HepG2 (cell line): ENCODE data around the gene HLA-DRB5. TPM values are rescaled to one million over a fixed set of nuclear protein-coding genes. Genes with fewer than 3 reads are reported as not detected.
A peak's percentile ranks its signal among the peaks of the same experiment; 100 is the strongest.

Source experiments
- ATAC-seq: fragments of 200-7000 bp; cut with Tn5 transposase; 3 replicates; pipeline ENCODE4 v1.9.1; 2020; ENCODE audit warnings: mild to moderate bottlenecking, moderate library complexity
- BruUV-seq: library from RNA; stranded (reverse); fragments of 400-500 nt; replicated peaks from 2 replicates; lab custom pipeline; 2021; lab: Mats Ljungman, UMichigan
- CTCF ChIA-PET: fragments of 300-600 bp; formaldehyde crosslinking; extraction: SDS; loops from one replicate; lab custom pipeline; 2021; ENCODE audit warnings: low total read pairs, inconsistent platforms, low intra/inter-chr PET ratio; lab: Yijun Ruan, JAX
- POLR2A ChIA-PET: fragments of 350-600 bp; sonication (Branson Sonifier 250); formaldehyde crosslinking; loops from one replicate; lab custom pipeline; 2020; ENCODE audit warnings: antibody characterized with exemption, inconsistent platforms; lab: Yijun Ruan, JAX
- DNase-seq: peaks from one replicate; pipeline ENCODE4 v3.0.0-alpha.2; 2015; ENCODE audit warnings: low spot score
- FAIRE-seq: peaks from 3 replicates; lab custom pipeline; 2011; peaks lifted over from hg19 to GRCh38; lab: Jason Lieb, UNC
- H2AFZ ChIP-seq: one replicate; pipeline ENCODE4 v1.6.1; 2011; ENCODE audit warnings: low read length, inconsistent platforms
- H3K27ac ChIP-seq: fragments of 300-600 bp; 3 replicates; pipeline ENCODE4 v1.8.0; 2011; ENCODE audit warnings: mixed run types, mild to moderate bottlenecking, mixed read lengths, low read length, inconsistent platforms; ENCODE audit not compliant: insufficient read depth; ENCODE audit errors: extremely low read length
- H3K27me3 ChIP-seq, 2 experiments: fragments of 200-600 bp in 1 of 2; 2 replicates in 1 of 2; 3 replicates in 1 of 2; pipeline versions ENCODE4 v1.6.0 to v1.8.0; 2011; ENCODE audit warnings: low read length in 2 of 2, mild to moderate bottlenecking in 2 of 2, moderate library complexity in 2 of 2, inconsistent platforms in 1 of 2; ENCODE audit not compliant: insufficient read depth in 2 of 2, control insufficient read depth in 1 of 2
- H3K36me3 ChIP-seq, 2 experiments: fragments of 200-600 bp in 1 of 2; replicated peaks in 1 of 2; 2 replicates in 1 of 2; 3 replicates in 1 of 2; pipeline versions ENCODE4 v1.5.1 to v1.8.0; 2011; ENCODE audit warnings: low read length in 2 of 2, inconsistent platforms in 1 of 2; ENCODE audit not compliant: insufficient read depth in 2 of 2, control insufficient read depth in 1 of 2
- H3K4me1 ChIP-seq: 2 replicates; pipeline ENCODE4 v1.5.1; 2012; ENCODE audit warnings: low read length, inconsistent platforms; ENCODE audit not compliant: insufficient read depth
- H3K4me2 ChIP-seq: 2 replicates; pipeline ENCODE4 v1.6.0; 2011; ENCODE audit warnings: low read depth, low read length, inconsistent platforms
- H3K4me3 ChIP-seq, 3 experiments: fragments of 200-600 bp in 1 of 3; sonication (generic), shearing (Covaris generic) in 1 of 3; replicated peaks in 1 of 3; 2 replicates each; pipeline ENCODE4 v1.5.1; 2011 to 2016; ENCODE audit warnings: low read length in 3 of 3, inconsistent platforms in 2 of 3, low read depth in 2 of 3, mild to moderate bottlenecking in 2 of 3, control low read depth in 1 of 3, mixed read lengths in 1 of 3; ENCODE audit not compliant: insufficient read depth in 1 of 3
- H3K79me2 ChIP-seq: one replicate; pipeline ENCODE4 v1.6.1; 2011; ENCODE audit warnings: low read length, inconsistent platforms; ENCODE audit not compliant: insufficient read depth
- H3K9ac ChIP-seq: 2 replicates; pipeline ENCODE4 v1.6.0; 2011; ENCODE audit warnings: mild to moderate bottlenecking, low read depth, low read length, inconsistent platforms; ENCODE audit not compliant: insufficient read depth
- H3K9me3 ChIP-seq: 2 replicates; pipeline ENCODE4 v1.5.1; 2012; ENCODE audit warnings: mild to moderate bottlenecking, low read length
- H4K20me1 ChIP-seq: 2 replicates; pipeline ENCODE4 v1.6.0; 2011; ENCODE audit warnings: inconsistent platforms, mild to moderate bottlenecking, low read length, moderate library complexity; ENCODE audit not compliant: insufficient read depth
- TFAP4 ChIP-seq: sonication (generic); IDR thresholded peaks from 2 replicates; pipeline ENCODE4 v1.6.1; 2016; ENCODE audit warnings: low read depth, borderline replicate concordance
- ZBTB26 ChIP-seq: IDR thresholded peaks from 2 replicates; pipeline ENCODE4 v1.6.1; 2016; ENCODE audit warnings: missing compliant biosample characterization, missing genetic modification reagents, borderline replicate concordance
- ZBTB38 ChIP-seq: sonication (generic); formaldehyde crosslinking; IDR thresholded peaks from 2 replicates; pipeline ENCODE4 v1.5.1; 2020; ENCODE audit warnings: mild to moderate bottlenecking, missing genetic modification reagents
- ZNF44 ChIP-seq: sonication (generic); formaldehyde crosslinking; IDR thresholded peaks from 2 replicates; pipeline ENCODE4 v1.5.1; 2020; ENCODE audit warnings: mild to moderate bottlenecking, missing genetic modification reagents
- WGBS: methylation state at CpG from one replicate; pipeline ENCODE4 v1.1.6; 2017; ENCODE audit warnings: low lambda C conversion rate; 5-methylcytosine and 5-hydroxymethylcytosine counted together
- in situ Hi-C: cut with HindIII; loops from 2 replicates; pipeline ENCODE4 v1.10.0; 2017; ENCODE audit warnings: low pct_unique_long_range_greater_than_20kb; ENCODE audit not compliant: extremely low pct_ligation_motif_present
- intact Hi-C: fragments of 100-400 bp; cut with micrococcal nuclease; formaldehyde crosslinking; loops from one replicate; pipeline ENCODE4 v1.10.0; 2022; ENCODE audit not compliant: unreplicated experiment
- polyA plus RNA-seq, 8 experiments: library from polyadenylated mRNA; depleted of rRNA in 3 of 8; stranded (reverse) in 7 of 8; unstranded in 1 of 8; fragments of >200 nt; fragmentation: Illumina TruSeq in 4 of 8; extraction: Trizol in 4 of 8; gene quantifications; 2 replicates each; pipeline versions ENCODE4 v1.2.1 to v1.2.3, GENCODE V29; 2011 to 2016; ENCODE audit warnings: low read depth in 4 of 8, missing spikeins in 1 of 8, mixed read lengths in 1 of 8; ENCODE audit not compliant: insufficient read depth in 1 of 8
- total RNA-seq, 5 experiments: library from RNA; depleted of rRNA; stranded (reverse); fragments of >200 nt; fragmentation: Illumina TruSeq; extraction: Trizol; gene quantifications; 2 replicates each; pipeline ENCODE4 v1.2.3, GENCODE V29; 2016; ENCODE audit warnings: low read depth in 1 of 5

Gene HLA-DRB5
- total and polyA plus RNA-seq, 2 of the 13 experiments (the other 11 are each of a cell fraction or from before 2014, with no cell fraction given): not detected

- POLR2A ChIA-PET: no interaction called here
- TF ChIP-seq ZBTB26 (0 out of 2 replicates have a peak, but pooled peaks have one; percentile 78), ZBTB38 (CRISPR knock-in tag) (no peak), ZNF44 (CRISPR knock-in tag) (no peak), TFAP4 (no peak)
- BruUV-seq: no TSS peak
Observed at GRCh38 chr6:32554116-32554965, 24.3 kb upstream of the HLA-DRB5 start.

More at GRCh38 chr6:32554116-32554965, 24.3 kb upstream of the HLA-DRB5 start:
- no peaks in the 10 kb centered on the region for H3K4me1 ChIP-seq
- CTCF ChIA-PET: no interaction called here
- DNase-seq: no peak
- no peak overlapping the region for H2AFZ ChIP-seq
- no peaks in the 10 kb centered on the region for H3K9me3 ChIP-seq
- WGBS: 31% methylated on average over 9 of the region's 9 CpGs
- H3K27ac ChIP-seq: no peak overlapping the region
- in situ Hi-C loops (no loop called here), intact Hi-C loops (loop anchor here (1.0 kb wide), 1 partner anchor 8 kb away; no protein-coding TSS in a partner anchor)
- H3K9ac ChIP-seq: no peak overlapping the region
- FAIRE-seq: no peak
- no peaks in the 10 kb centered on the region for H3K36me3 ChIP-seq
- H4K20me1 ChIP-seq: no peaks in the 10 kb centered on the region
- H3K4me3 ChIP-seq: no peak overlapping the region
- peaks cover 0 to 6% of the 10 kb centered on the region in 2 experiments; a peak in 1 of 5 replicates for H3K27me3 ChIP-seq
- no peak overlapping the region for H3K4me2 ChIP-seq
- ATAC-seq: no peak; the same call in 2 of the 3 replicates
- H3K79me2 ChIP-seq: no peaks in the 10 kb centered on the region
